Globus pallidus (tissue), 1 donor: ENCODE measurements around the gene SGF29.
"Not testable (repeated sequence)": the region's sequence is repeated elsewhere in the genome, so short reads cannot be mapped to it uniquely, and the experiment has no call there.

Source experiments
- DNase-seq: peaks from one replicate; pipeline ENCODE4 v3.0.0-alpha.2; 2015; ENCODE audit warnings: low spot score

The SGF29 gene

GRCh38 chr16:28596115-28596630, 42.5 kb downstream of the SGF29 start:
- DNase-seq, result no peak

- no peak for DNase-seq
Observed at GRCh38 chr16:28596840-28597691, 43.3 kb downstream of the SGF29 start, which contains the start of gene SULT1A2. TSS of gene SULT1A2 (minus strand) at chr16:28597050. CDS start at chr16:28595930, 1,120 bp downstream.

- no peak for DNase-seq
Observed at GRCh38 chr16:28597692-28598261, 44.1 kb downstream of the SGF29 start.

GRCh38 chr16:28599377-28600285, 45.9 kb downstream of the SGF29 start:
- DNase-seq, result not testable (repeated sequence)

GRCh38 chr16:28600965-28601364, 47.2 kb downstream of the SGF29 start:
- not testable (repeated sequence) for DNase-seq

GRCh38 chr16:28601589-28601988, 47.9 kb downstream of the SGF29 start:
- DNase-seq, result not testable (repeated sequence)

- DNase-seq, result not testable (repeated sequence)
Observed at GRCh38 chr16:28602062-28602461, 48.3 kb downstream of the SGF29 start.

- no peak for DNase-seq
Observed at GRCh38 chr16:28602529-28602928, 48.8 kb downstream of the SGF29 start.

- DNase-seq, result no peak
Observed at GRCh38 chr16:28603381-28604185, 49.9 kb downstream of the SGF29 start.

- DNase-seq, result no peak
Observed at GRCh38 chr16:28604186-28604565, 50.5 kb downstream of the SGF29 start.

- no peak for DNase-seq
Observed at GRCh38 chr16:28606291-28607115, 52.8 kb downstream of the SGF29 start.

GRCh38 chr16:28607116-28607623, 53.5 kb downstream of the SGF29 start:
- DNase-seq, result no peak

GRCh38 chr16:28607681-28608495, 54.2 kb downstream of the SGF29 start:
- DNase-seq, result not testable (repeated sequence)

- DNase-seq, result not testable (repeated sequence)
Observed at GRCh38 chr16:28608496-28608808, 54.7 kb downstream of the SGF29 start.

GRCh38 chr16:28608867-28609596, 55.3 kb downstream of the SGF29 start:
- not testable (repeated sequence) for DNase-seq

- DNase-seq, result no peak
Observed at GRCh38 chr16:28609631-28610594, 56.2 kb downstream of the SGF29 start, which contains the start of gene SULT1A1. TSS of gene SULT1A1 (minus strand) at chr16:28610044. CDS start at chr16:28608855, 1,189 bp downstream.

- DNase-seq, result no peak
Observed at GRCh38 chr16:28610595-28611191, 57.0 kb downstream of the SGF29 start.
